ENCODE results near the gene ALDOC. TPM values are rescaled to one million over a fixed set of nuclear protein-coding genes. Genes with fewer than 3 reads are reported as not detected.

Gene ALDOC
- total RNA-seq, 6 experiments from 2014 or later: 8.6 to 14.7 (median 10.3) TPM

DNA sequence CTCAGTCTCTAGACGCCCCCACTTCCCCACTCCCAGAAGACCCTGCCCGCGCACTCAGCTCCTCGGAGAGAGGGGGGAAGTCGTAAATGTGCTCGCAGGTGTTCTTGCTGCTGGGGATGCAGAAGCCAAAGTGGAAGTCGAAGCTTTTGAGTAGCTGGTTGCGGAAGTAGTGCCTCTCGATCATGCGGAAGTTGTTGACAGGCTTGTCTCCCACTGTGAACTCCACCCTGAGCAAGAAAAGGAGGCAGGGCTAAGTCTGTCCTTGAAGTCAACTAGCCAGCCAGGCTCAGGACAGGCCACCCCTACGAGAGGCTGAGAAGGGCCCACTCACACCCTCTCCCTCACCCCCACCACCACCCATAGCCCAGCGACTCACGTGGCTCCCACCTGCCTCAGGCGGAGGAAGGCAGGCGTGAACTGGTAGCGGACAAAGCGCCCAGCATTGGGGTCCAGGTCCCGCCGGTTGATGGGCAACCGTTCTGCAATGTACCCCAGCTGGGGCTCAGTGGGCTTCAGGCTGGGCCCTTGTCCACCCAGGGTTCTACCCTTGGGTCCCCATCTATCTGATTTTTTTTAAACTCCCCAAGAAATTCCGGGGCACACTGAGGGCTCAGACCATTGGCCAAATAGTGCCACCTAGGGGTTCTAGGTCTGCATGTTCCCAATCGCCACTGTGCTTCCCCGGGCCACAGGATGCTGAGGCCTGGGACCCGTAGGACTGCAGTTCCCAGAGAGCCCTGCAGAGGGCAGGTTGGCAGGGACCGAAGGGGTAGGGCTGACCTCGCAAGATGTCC lies 28.9 kb downstream of the ALDOC start:
- Mint-ChIP-seq H3K36me3 (ENCODE audit: low read depth) (no peaks in the 10 kb centered on the region; the same call in 1 of the 2 replicates), H3K27ac (no peak overlapping the region), H3K4me3 (no peak overlapping the region), H3K27me3 (ENCODE audit: insufficient read depth) (peaks cover 1% of the 10 kb centered on the region; the same call in 1 of the 2 replicates), H3K9me3 (no peaks in the 10 kb centered on the region), H3K4me1 (ENCODE audit: low read depth) (peaks cover 38% of the 10 kb centered on the region)
- peak; percentile 69 for DNase-seq
- TF ChIP-seq, protein P1, sequence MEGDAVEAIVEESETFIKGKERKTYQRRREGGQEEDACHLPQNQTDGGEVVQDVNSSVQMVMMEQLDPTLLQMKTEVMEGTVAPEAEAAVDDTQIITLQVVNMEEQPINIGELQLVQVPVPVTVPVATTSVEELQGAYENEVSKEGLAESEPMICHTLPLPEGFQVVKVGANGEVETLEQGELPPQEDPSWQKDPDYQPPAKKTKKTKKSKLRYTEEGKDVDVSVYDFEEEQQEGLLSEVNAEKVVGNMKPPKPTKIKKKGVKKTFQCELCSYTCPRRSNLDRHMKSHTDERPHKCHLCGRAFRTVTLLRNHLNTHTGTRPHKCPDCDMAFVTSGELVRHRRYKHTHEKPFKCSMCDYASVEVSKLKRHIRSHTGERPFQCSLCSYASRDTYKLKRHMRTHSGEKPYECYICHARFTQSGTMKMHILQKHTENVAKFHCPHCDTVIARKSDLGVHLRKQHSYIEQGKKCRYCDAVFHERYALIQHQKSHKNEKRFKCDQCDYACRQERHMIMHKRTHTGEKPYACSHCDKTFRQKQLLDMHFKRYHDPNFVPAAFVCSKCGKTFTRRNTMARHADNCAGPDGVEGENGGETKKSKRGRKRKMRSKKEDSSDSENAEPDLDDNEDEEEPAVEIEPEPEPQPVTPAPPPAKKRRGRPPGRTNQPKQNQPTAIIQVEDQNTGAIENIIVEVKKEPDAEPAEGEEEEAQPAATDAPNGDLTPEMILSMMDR (IDR thresholded peaks at IDR 0.05): peak; percentile 97

DNA sequence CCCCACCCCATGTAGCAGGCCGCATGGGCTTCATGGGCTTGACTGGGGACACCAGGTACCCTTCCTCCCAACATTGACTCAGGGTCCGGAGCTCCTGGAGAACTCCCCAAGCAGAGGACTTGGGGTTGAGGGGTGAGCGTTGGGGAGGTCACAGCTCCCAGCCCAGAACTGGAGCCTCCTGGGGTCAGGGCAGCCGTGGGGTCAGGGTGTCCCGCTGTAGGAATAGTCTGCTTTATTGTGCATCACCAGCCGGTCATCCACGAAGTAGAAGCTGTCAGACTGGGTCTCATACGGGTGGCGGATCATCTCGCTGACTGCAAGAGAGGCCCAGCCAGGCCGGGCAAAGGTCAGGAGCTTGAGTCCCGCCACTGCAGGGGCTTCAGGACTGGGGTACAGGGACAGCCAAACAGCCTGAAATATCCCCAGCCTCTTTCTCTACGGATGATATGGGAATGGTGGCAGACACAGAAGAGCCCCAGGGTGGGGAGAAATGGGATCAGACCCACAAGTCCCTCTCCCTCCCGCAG lies 29.5 kb downstream of the ALDOC start:
- TF ChIP-seq, protein P1 (IDR thresholded peaks at IDR 0.05): no peak
- H3K4me1 Mint-ChIP-seq (ENCODE audit: low read depth): peaks cover 35% of the 10 kb centered on the region
- no peaks in the 10 kb centered on the region for H3K9me3 Mint-ChIP-seq
- H3K27ac Mint-ChIP-seq: no peak overlapping the region
- H3K4me3 Mint-ChIP-seq: no peak overlapping the region
- H3K36me3 Mint-ChIP-seq (ENCODE audit: low read depth): no peaks in the 10 kb centered on the region; the same call in 1 of the 2 replicates
- peaks cover 1% of the 10 kb centered on the region; the same call in 1 of the 2 replicates for H3K27me3 Mint-ChIP-seq (ENCODE audit: insufficient read depth)
- DNase-seq: no peak

DNA sequence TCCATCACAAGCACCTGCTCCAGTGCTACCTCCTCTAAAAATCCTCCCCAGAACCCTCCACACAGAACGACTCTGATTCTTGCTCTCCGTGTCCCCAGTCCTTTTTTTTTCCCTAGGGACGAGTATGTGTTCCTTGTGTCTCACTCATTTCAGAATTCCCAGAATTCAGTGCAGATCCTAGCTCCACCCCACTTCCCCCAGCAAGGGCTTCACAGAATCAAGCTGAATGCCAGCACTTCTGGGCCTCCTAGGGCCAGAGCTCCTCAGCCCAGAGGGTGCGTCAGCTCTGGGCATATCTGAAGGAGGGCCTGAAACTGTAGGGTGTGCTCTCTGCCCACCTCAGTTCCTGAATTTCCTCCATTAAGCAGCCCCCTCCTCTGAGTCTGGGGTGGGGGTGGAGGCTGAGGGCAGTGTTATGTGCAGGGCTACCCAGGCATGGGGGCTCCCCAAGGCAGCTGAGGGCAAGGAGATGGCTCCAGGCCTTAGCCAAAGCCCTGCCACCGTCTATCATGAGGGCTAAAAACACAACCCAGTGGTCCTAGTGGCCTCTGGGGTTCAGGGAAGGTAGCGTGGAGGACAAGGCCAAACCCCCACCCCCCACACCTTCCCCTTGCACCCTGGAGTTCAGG lies 30.8 kb downstream of the ALDOC start:
- Mint-ChIP-seq H3K36me3 (ENCODE audit: low read depth) (no peaks in the 10 kb centered on the region; the same call in 1 of the 2 replicates), H3K9me3 (no peaks in the 10 kb centered on the region), H3K4me1 (ENCODE audit: low read depth) (peaks cover 27% of the 10 kb centered on the region), H3K27ac (peak overlapping the region; percentile 27; the same call in 1 of the 2 replicates), H3K4me3 (no peak overlapping the region), H3K27me3 (ENCODE audit: insufficient read depth) (peaks cover 1% of the 10 kb centered on the region; the same call in 1 of the 2 replicates)
- DNase-seq: no peak
- TF ChIP-seq, protein P1 (IDR thresholded peaks at IDR 0.05): no peak

DNA sequence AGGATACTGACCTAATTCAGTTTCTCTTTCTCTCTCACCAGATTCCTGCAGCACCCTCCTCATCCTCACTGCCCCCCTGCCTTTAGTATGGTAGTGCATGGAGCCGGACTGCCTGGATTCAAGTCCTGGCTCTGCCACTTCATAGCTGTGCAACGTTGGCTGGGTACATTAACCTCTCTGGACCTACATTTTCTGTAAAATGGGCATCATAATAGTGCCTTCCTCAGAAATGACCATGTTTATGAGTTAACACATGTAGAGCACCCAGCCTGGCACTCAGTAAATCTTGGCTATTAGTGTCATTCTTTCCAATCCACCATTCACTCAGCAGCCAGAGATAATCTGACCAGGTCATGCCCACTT lies 31.6 kb downstream of the ALDOC start:
- Mint-ChIP-seq H3K27me3 (ENCODE audit: insufficient read depth) (peaks cover 1% of the 10 kb centered on the region; the same call in 1 of the 2 replicates), H3K4me1 (ENCODE audit: low read depth) (peaks cover 22% of the 10 kb centered on the region), H3K4me3 (no peak overlapping the region), H3K9me3 (no peaks in the 10 kb centered on the region), H3K36me3 (ENCODE audit: low read depth) (no peaks in the 10 kb centered on the region; the same call in 1 of the 2 replicates), H3K27ac (no peak overlapping the region)
- no peak for DNase-seq
- TF ChIP-seq, protein P1 (IDR thresholded peaks at IDR 0.05): no peak

DNA sequence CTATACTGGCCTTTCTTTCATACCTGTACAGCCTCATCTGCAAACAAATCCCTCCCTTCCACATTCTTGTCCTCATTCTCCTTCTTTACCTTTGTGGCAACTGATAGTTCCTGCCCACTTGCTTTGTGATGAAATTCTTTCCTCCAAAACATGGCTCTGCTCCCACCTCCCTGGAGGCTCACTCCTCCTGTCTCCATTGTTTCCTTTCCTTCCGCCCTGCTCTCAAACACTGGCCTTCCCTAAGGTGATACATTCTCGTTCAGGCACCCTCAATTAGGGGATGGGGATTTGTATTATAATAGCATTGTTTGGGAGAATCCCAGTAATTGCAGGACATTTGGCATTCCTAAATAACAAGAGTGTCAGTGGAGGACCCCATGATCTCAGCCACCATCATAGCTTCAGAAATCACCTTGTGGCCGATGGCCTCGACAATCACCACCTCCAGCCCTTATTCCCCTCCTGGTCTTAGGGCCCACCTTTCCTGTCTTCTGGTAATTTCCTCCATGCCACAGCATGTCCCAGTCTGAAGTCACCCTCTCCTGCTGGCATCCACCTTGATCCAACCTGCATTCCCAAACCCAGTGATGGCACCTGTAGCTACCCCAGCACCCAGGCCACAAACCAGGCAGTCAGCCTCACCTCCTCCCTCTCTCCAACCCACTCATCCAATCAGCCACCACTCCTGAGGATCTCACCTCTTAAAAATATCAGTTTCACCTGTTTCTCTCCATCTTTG lies 32.1 kb downstream of the ALDOC start:
- H3K36me3 Mint-ChIP-seq (ENCODE audit: low read depth): no peaks in the 10 kb centered on the region; the same call in 1 of the 2 replicates
- H3K4me3 Mint-ChIP-seq: no peak overlapping the region
- H3K27ac Mint-ChIP-seq: no peak overlapping the region
- H3K27me3 Mint-ChIP-seq (ENCODE audit: insufficient read depth): peaks cover 1% of the 10 kb centered on the region; the same call in 1 of the 2 replicates
- peaks cover 19% of the 10 kb centered on the region for H3K4me1 Mint-ChIP-seq (ENCODE audit: low read depth)
- no peaks in the 10 kb centered on the region for H3K9me3 Mint-ChIP-seq
- TF ChIP-seq, protein P1 (IDR thresholded peaks at IDR 0.05): no peak
- no peak for DNase-seq
